Measurements from ENCODE around the gene MORC4. TPM values are rescaled to one million over a fixed set of nuclear protein-coding genes. Genes with fewer than 3 reads are reported as not detected.

The MORC4 gene
- total and polyA plus RNA-seq, 2 of the 4 experiments (the other 2 are of a cell fraction), result 17.5 to 34.2 TPM

DNA sequence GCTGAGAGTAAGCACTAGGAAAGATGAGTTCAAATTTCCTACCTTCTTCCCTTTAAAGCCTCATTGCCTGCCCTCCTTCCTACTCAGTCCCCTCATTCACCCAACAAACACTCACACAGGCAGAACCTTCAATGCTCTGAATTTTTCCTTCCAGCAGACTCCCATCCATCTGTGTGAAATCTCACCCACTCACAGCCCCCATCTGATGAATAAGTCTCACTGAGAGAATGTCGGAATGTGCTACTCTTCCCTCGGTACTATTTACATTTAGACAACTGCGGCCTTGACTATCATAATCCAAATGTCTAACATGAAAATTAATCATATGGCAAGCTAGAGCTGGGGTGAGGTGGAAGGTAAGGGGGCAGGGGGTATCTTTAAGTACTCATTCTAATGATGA, 60.4 kb downstream of the MORC4 start:
- Histone ChIP-seq H4K20me1 (ENCODE audit: insufficient read depth, low read length) (no peaks in the 10 kb centered on the region; the same call in 1 of the 2 replicates), H2BK15ac (ENCODE audit: low read depth, low read length) (no peak overlapping the region), H2BK20ac (ENCODE audit: low read depth, low read length) (no peak overlapping the region), H4K8ac (ENCODE audit: low read depth in 2 of 2, low read length in 2 of 2) (no peak overlapping the region), H3K18ac (ENCODE audit: low read depth, low read length) (no peak overlapping the region), H3K36me3 (ENCODE audit: control insufficient read depth, insufficient read depth, low read length) (peaks cover 8% of the 10 kb centered on the region), H3K4me2 (ENCODE audit: low read depth, low read length) (no peak overlapping the region), H2AK5ac (ENCODE audit: low read depth, low read length) (no peak overlapping the region), H2AFZ (replicated peaks; ENCODE audit: low read length, poor library complexity) (no peak overlapping the region), H3K23ac (ENCODE audit: low read depth, low read length) (no peak overlapping the region), H3K56ac (ENCODE audit: extremely low read depth, insufficient read depth, low read length) (no peak overlapping the region), H3K9me1 (ENCODE audit: insufficient read depth, low read length) (no peaks in the 10 kb centered on the region), H4K91ac (ENCODE audit: insufficient read depth, low read depth, low read length) (no peak overlapping the region), H3K4ac (ENCODE audit: low read depth, low read length) (no peak overlapping the region), H4K5ac (ENCODE audit: low read depth, low read length) (no peak overlapping the region), H2AK9ac (replicated peaks; ENCODE audit: low read depth, low read length, poor library complexity) (no peak overlapping the region), H3K27me3 (ENCODE audit: control insufficient read depth, insufficient read depth, low read length) (peaks cover 8% of the 10 kb centered on the region; the same call in 1 of the 2 replicates), H3K14ac (replicated peaks; ENCODE audit: low read depth, low read length) (no peak overlapping the region), H3K27ac (ENCODE audit: insufficient read depth, low read length) (no peak overlapping the region), H3K9me3 (ENCODE audit: control insufficient read depth, insufficient read depth, low read length) (no peaks in the 10 kb centered on the region), H3K9ac (ENCODE audit: low read depth, low read length) (no peak overlapping the region), H3K4me1 (ENCODE audit: control insufficient read depth, insufficient read depth, low read length) (peaks cover 2% of the 10 kb centered on the region; the same call in 1 of the 2 replicates), H3K4me3 (ENCODE audit: insufficient read depth, low read depth, low read length) (no peak overlapping the region), H3K79me1 (ENCODE audit: low read depth in 1 of 2, low read length in 2 of 2) (no peaks in the 10 kb centered on the region), H2BK5ac (ENCODE audit: low read depth, low read length, poor library complexity, severe bottlenecking) (no peak overlapping the region), H2BK120ac (ENCODE audit: low read depth, low read length) (no peak overlapping the region)
- CTCF ChIA-PET, result no interaction called here
- dilution Hi-C loops (cut with HindIII; ENCODE audit: low sequenced_read_pairs, unreplicated experiment) (no loop called here), in situ Hi-C loops (cut with MboI; ENCODE audit: low sequenced_read_pairs) (no loop called here), intact Hi-C loops (cut with micrococcal nuclease) (no loop called here)
- ATAC-seq (ENCODE audit: low read depth) (peak; percentile 29; the same call in 1 of the 2 replicates), DNase-seq (no peak)
- no TSS peak for BruUV-seq (replicated peaks)
- POLR2A ChIA-PET (ENCODE audit: unreplicated experiment), result no interaction called here
- WGBS, 2 experiments (ENCODE audit: extremely low coverage in 2 of 2, insufficient read length in 1 of 2), result no CpG with 5 or more reads among the region's 3 CpGs
- no peak for TF ChIP-seq RFX5 (IDR thresholded peaks at IDR 0.05; ENCODE audit: low read depth, low read length)
- TF ChIP-seq MAZ (IDR thresholded peaks at IDR 0.05; ENCODE audit: borderline replicate concordance, low read depth, low read length), result no peak
- no peak for TF ChIP-seq NFE2L2 (IDR thresholded peaks at IDR 0.05; ENCODE audit: low read depth, low read length)
- TF ChIP-seq, protein P1, sequence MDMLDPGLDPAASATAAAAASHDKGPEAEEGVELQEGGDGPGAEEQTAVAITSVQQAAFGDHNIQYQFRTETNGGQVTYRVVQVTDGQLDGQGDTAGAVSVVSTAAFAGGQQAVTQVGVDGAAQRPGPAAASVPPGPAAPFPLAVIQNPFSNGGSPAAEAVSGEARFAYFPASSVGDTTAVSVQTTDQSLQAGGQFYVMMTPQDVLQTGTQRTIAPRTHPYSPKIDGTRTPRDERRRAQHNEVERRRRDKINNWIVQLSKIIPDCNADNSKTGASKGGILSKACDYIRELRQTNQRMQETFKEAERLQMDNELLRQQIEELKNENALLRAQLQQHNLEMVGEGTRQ (IDR thresholded peaks at IDR 0.05; ENCODE audit: low read depth, low read length), result no peak
- no peak for TF ChIP-seq POLR2A (IDR thresholded peaks at IDR 0.05; ENCODE audit: low read depth, low read length)
- no peak for TF ChIP-seq FOS (IDR thresholded peaks at IDR 0.05; ENCODE audit: low read depth, low read length)
- TF ChIP-seq CHD1 (IDR thresholded peaks at IDR 0.05; ENCODE audit: low read depth, low read length), result no peak
- no peak for TF ChIP-seq SMC3 (IDR thresholded peaks at IDR 0.05; ENCODE audit: low read depth, low read length)
- no peak for TF ChIP-seq CEBPB (IDR thresholded peaks at IDR 0.05; ENCODE audit: low read depth, low read length)
- no peak for TF ChIP-seq MXI1 (IDR thresholded peaks at IDR 0.05; ENCODE audit: borderline replicate concordance, low read depth, low read length)
- no peak for TF ChIP-seq RAD21 (IDR thresholded peaks at IDR 0.05; ENCODE audit: low read length)
- TF ChIP-seq CTCF (conservative IDR thresholded peaks at IDR 0.05; ENCODE audit: low read depth, low read length), result no peak
